Left colon (tissue), 2 donors: Measurements from ENCODE around the gene TMEM108. TPM values are rescaled to one million over a fixed set of nuclear protein-coding genes. Genes with fewer than 3 reads are reported as not detected.

Source experiments
- ATAC-seq: fragments of 200-7000 bp; cut with Tn5 transposase; one replicate; pipeline ENCODE4 v1.9.1; 2020; ENCODE audit warnings: mild to moderate bottlenecking, moderate library complexity
- DNase-seq, 2 donors: peaks; one replicate each; pipeline ENCODE4 v3.0.0-alpha.2; 2020
- intact Hi-C, 2 donors: fragments of 100-400 bp; cut with DNase I in 1 of 2; cut with micrococcal nuclease in 1 of 2; formaldehyde crosslinking; loops; one replicate each; pipeline versions ENCODE4 v1.11.2 to v1.14.0; 2022; cut with DNase I, micrococcal nuclease
- total RNA-seq, 2 donors: library from RNA; stranded (reverse); fragmentation: NEBNext Ultra II Directional; extraction: Animal tissue kit (Norgen Biotek cat#: 25700); gene quantifications; one replicate each; pipeline ENCODE4 v1.2.1, GENCODE V29; 2021
- donor health status: DM: no; HTN: no; CAD: no.
- donor health status: DM: yes; HTN: yes; CAD: no.

The TMEM108 gene
- total RNA-seq, 2 donors from 2014 or later: 0.40 to 0.92 TPM

DNA sequence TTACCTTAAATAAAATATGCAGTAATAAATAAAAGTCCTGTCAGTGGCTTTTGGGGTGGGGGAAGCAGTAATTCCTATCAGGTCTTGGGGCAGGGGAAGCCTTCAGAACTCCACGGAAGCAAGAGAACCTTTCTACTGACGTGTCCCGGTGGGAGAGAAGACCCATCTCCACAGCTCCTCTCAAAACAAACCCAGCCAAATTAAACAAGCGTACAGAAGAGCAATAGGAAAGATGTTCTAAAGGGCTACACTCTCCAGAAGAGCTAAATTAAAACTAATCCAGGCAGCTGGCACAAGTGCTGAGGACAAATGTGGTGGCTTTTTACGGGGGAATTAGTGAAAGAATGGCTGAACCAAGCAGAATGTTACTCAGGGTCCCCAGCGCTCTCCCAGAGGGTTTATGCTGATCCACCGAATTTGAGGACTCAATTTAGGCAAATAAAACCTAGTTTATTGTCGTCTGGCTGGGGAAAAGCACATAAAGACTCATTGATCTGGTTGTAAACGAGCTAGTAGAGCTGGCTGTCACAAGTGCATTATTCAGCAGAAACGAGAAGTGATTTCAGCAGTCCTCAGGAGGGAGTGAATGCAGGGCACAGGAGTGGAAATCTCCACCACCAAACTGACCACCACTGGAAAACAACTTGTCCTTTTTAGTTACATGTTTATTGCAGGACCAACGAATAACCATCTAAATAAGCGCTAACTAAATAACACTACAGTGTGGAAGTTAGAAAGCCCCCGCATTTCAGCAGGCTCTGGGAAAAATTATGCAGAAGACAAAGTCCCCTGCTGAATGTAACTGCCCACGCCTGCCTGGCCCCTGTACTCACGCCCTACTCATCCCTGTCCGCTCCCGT, 375.2 kb downstream of the TMEM108 start:
- peak; percentile 69 for ATAC-seq
- intact Hi-C loops: no loop called here
- DNase-seq: no peak

DNA sequence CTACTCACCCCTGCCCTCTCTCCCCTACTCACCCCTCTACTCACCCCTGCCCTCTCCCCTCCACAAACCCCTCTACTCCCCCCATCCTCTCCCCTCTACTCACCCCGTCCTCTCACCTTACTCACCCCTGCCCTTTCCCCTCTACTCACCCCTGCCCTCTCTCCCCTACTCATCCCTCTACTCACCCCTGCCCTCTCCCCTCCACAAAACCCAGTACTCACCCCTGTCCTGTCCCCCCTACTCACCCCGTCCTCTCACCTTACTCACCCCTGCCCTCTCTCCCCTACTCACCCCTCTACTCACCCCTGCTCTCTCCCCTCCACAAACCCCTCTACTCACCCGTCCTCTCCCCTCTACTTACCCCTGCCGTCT, 375.8 kb downstream of the TMEM108 start:
- DNase-seq (no peak), ATAC-seq (no peak)
- intact Hi-C loops: no loop called here

DNA sequence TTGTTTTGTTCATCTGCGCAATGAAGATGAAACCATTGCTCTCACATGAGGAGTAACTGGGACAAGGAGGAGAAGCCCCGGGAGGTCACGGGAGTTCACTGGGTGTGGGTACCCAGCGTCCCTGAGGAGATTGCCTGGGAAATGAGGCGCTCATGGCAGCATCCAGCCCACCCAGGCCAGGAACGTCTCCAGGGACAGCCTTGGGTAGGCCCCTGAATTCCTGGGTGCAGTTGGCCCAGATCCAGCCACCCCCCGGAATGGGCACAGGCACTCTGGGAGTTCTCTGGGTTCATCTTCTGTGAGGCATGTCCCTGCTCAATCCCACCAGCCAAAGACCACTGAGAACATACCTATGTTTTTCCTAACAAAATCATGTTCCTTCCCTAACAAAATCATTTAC, 380.2 kb downstream of the TMEM108 start:
- intact Hi-C loops: no loop called here
- ATAC-seq (no peak), DNase-seq (no peak)

DNA sequence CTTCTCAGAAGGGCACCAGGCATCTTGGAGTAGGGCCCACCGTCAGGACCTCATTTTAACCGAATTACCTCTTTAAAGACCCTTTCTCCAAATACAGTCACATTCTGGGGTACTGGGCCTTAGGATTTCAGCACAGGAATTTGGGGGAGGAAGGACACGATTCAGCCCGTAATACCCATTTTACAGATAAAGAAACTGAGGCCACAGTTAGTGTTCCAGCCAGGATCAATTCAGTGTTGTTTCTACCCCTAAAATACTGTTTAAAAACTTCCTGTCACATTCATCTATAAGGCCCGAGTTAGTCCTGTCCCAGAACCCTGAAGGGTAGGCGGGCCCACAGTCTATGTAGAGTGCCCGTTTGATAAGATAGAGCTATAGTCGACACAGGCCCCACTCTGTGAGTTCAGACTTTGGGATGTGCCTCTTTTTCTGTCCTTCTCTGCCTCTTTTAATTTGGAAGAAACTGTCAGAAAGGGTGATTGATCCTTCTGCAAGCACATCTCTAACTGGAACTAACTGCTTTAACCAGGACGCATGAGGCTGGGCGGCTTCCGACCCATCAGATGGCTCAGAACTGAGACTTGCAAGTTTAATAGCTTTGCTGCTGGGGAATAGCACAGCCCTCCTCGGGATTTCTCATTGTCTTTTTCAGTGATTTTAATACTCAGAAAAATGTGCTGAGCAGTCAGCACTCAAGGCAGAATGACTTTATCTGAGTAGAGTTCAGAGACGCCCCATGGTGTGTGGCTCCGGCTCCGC, 381.1 kb downstream of the TMEM108 start:
- intact Hi-C loops: no loop called here
- ATAC-seq (no peak), DNase-seq (no peak)

DNA sequence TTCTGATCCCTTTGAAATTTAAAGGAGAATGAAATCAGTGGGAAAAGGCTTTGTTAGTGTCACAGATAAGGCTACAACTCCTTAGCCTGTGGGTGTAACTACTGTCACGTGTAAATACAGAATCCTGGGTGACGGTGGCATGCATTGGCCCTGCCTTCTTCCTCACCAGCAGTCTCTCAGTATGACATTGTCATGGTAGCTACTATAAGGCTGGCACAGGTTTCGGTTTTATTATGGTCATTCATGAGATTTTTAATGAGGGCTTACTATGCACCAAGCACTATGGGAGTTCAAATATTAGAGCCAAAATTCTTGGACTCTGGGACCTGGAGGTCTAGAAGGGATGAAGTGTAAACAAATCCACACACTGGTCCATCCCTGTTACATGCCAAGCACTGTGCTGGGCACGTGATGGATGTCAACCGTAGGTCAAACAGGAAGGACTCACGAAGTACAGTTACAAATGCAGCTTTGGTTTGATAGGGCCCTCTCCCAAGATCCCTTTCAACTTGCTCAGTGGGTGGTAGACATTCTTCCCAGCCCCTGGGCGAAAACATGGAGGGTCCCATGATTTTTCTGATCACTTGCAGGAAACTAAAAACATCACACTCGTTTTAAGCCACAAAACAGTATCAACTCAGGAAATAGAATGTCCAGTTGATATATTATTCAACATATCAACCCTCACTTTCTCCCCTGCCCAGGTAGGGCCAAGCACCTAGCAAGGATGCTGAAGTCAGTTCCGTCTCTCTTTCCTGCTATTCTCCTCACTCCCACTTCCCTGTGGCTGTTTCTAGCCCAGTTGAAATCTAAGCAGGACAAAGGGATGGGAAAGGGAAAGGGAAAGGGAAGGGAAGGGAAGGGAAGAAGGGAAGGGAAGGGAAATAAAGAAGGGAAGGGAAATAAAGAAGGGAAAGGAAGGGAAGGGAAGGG, 387.0 kb downstream of the TMEM108 start:
- intact Hi-C loops: no loop called here
- ATAC-seq: peak; percentile 23
- DNase-seq: no peak

DNA sequence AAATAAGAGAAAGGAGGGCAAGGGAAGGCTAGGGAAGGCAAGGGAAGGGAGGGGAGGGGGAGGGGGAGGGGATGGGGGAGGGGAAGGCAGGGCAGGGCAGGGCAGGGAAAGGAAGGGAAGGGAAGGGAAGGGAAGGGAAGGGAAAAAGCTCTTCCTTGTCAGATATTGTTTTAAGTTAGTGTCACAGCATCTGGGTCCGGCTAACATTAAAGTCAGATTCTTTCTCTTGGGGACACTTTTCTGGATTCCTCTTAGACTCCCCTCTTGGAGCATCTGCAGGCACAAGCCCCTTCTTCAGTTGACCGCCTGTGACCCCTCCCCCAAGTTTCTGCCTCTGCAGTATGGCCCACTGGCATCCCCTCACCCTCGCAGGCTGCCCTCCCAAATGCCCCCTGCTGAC, 387.7 kb downstream of the TMEM108 start:
- ATAC-seq (no peak), DNase-seq (no peak)
- intact Hi-C loops: no loop called here

DNA sequence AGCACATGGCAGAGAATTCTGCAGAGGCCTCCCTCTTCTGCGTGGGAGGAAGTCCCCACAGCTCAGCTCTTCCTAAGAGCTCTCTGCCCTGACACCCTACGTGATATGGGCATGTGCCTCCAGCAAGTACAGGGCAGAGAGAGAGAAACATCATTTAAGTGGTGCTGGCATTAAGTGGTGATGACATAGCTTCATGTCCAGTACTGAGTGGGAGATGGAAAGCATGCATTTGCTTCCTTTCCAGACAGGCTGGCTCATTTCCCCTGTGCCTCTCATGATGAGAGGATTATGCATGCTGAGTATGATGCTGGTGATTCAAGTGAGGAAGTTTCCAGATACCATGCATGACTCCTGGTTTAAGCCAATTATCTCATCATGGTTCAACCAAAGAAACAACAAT, 388.5 kb downstream of the TMEM108 start:
- DNase-seq (no peak), ATAC-seq (no peak)
- intact Hi-C loops: no loop called here

GRCh38 chr3:133428552-133428951, 390.4 kb downstream of the TMEM108 start:
- DNase-seq: no peak
- ATAC-seq: no peak
- intact Hi-C loops: no loop called here

DNA sequence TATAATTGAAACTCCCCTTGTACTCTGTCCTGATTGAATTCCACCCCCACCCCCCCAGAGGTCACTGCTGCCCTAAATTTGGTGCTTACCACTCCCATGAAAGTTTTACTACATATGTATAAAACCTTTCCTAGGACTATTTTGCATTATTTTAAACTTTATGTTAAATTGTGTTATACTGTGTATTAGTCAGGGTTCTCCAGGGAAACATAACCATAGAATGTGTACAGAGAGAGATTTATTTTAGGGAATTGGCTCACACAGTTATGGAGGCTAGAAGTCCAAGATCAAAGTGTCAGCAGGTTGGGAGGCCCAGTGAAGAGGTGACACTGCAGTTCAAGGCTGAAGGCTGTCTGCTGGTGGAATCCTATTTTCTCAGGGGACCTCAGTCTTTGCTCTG, 390.9 kb downstream of the TMEM108 start:
- no peak for ATAC-seq
- DNase-seq: no peak
- intact Hi-C loops: no loop called here

DNA sequence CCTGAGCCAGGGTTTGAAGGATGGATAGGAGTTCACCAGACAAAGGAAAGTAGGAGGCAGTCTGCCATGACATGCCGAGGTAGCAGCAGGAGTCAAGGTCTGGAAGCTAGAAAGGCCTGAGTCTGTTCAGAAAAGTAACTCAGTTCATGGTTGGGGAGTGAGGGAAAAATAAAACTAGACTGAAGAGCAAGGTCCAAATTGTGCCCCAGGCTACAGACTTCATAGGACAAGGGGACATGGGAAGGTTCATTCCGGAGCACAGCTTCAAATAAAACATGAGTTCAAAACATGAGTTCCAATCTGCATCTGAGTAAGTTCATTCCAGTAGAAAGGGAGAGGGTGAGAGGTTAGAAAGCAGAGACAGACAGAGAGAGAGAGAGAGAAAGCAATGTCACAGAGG, 401.4 kb downstream of the TMEM108 start:
- DNase-seq: no peak
- ATAC-seq: no peak
- intact Hi-C loops: no loop called here

DNA sequence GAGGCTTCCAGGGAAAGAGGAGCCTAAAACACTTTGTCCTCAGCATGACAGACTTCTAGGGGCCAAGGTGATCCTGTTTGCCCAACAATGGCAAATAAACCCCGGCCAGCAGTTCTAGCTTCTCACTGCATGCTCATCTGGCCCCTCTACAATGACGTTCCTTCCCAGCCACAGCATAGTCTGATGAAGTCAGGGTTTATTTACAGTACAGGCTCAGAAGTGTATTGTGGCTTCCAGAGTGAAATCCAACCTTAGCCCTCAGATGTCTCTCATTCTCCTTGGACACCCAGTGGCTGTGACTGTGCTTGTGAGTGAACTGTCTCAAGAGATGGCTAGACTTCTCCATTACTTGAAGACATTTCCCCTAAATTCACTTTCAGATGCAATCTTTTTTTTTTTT, 402.5 kb downstream of the TMEM108 start:
- ATAC-seq (no peak), DNase-seq (no peak)
- intact Hi-C loops: no loop called here

DNA sequence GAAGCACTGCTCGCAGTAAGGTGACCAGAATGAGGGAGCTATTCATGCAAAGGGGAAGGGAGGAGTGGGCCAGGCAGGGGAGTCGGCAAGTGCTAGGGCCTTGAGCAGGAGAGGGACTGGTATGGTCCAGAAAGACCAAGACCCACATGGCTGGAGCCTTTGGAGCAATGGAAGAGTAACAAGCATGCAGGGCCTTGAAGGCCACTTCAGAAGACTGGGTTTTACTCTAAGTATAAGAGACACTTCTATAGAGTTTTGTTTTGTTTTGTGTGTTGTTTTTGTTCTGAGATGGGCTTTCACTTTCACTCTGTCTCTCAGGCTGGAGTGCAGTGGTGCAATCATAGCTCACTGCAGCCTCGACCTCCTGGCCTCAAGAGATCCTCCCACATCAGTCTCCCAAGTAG, 403.7 kb downstream of the TMEM108 start:
- ATAC-seq: no peak

DNA sequence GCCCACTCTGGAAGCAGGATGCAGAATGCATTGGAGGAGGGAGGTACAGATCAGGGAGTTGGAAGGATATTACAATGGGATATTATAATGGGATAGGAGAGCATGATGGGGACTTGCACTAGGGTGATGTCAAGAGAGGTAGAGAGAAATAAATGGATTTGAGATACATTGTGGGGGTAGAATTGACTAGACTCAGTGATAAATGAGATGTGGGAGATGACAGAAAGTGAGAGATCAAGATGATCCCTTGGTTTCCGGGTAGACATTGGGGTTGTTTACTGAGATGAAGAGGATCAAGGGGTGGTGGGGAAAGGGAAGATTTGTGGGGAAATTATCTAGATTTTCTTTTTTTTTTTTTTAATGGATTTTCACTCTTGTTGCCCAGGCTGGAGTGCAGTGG, 404.3 kb downstream of the TMEM108 start:
- intact Hi-C loops: no loop called here
- ATAC-seq: no peak
- DNase-seq: no peak

More for the DNA sequence above, 403.7 kb downstream of the TMEM108 start:
- no peak for DNase-seq
- intact Hi-C loops: no loop called here

GRCh38 chr3:133443649-133444422, 405.6 kb downstream of the TMEM108 start:
- ATAC-seq (peak; percentile 94), DNase-seq (peak in 1 of 2 donors; percentile 42)
- intact Hi-C loops: no loop called here

DNA sequence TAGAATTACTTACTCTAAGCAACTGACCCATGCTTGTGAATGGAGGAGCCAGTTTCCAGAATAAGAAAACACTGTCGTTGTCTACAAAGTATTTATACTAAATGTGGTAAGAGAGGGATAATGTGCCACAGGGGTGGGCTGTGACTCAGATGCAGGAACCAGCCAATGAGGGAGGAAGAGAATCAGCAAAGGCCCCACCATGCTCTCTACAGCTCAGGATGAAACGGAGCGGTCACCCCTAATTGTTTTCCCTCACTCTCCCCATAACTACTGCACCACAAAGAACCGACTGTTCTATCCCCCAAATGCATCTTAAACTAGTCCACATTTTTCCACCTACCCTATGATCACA, 406.2 kb downstream of the TMEM108 start:
- intact Hi-C loops: no loop called here

GRCh38 chr3:133445108-133445507, 406.9 kb downstream of the TMEM108 start:
- DNase-seq (peak in 1 of 2 donors; percentile 37), ATAC-seq (no peak)
- intact Hi-C loops: no loop called here

More for the DNA sequence above, 406.2 kb downstream of the TMEM108 start:
- ATAC-seq (peak; percentile 3), DNase-seq (no peak)
